NOMO-1 (cell line): ENCODE measurements around the gene SLC32A1.

ENCODE experiments used
- DNase-seq, 2 experiments: peaks; one replicate each; lab custom pipeline; 2025; ENCODE audit not compliant: unreplicated experiment in 2 of 2; lab: John Stamatoyannopoulos, UW

Gene SLC32A1, protein sequence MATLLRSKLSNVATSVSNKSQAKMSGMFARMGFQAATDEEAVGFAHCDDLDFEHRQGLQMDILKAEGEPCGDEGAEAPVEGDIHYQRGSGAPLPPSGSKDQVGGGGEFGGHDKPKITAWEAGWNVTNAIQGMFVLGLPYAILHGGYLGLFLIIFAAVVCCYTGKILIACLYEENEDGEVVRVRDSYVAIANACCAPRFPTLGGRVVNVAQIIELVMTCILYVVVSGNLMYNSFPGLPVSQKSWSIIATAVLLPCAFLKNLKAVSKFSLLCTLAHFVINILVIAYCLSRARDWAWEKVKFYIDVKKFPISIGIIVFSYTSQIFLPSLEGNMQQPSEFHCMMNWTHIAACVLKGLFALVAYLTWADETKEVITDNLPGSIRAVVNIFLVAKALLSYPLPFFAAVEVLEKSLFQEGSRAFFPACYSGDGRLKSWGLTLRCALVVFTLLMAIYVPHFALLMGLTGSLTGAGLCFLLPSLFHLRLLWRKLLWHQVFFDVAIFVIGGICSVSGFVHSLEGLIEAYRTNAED

DNA sequence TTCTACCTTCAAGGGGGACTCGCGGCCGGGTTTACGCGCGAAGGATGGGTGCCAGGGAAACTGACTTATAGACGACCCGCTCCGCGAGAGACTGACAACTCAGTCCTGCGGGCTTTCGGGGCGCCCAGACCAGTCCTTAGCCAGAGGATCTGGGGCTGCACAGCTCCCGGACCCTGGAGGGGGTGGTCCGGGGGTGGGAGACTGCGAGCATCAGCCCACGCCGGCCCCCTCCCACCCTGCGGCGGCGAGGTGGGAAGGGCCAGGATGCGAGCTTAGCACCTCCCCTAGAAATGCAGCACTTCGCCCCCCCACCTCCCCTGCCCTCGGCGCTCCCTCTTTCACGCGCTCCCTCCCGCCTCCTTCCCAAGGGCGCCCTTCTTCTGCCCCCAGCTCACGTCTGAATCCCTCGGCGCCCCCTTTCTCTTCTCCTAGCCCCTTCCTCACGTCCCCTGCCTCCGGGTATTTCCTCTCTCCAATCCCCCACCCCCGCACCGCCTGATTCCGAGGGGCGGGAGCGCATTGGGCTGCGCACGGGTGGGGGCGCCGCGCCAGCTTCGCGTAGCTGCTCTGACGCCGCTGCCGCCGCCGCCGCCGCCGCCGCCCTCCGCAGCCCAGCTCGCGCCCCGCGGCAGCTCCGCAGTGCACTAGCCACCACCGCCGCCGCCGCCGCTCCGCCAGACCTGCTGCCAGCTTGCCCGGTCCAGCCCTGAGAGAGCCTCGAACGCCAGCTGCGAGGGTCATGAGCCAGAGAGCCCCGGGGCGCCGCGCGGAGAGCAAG is at the start of gene SLC32A1:
SLC32A1 (plus strand) TSS at position 639 of the 778 bp plus-strand sequence. CDS start 239 bp downstream, outside the sequence.
- no peak for DNase-seq

DNA sequence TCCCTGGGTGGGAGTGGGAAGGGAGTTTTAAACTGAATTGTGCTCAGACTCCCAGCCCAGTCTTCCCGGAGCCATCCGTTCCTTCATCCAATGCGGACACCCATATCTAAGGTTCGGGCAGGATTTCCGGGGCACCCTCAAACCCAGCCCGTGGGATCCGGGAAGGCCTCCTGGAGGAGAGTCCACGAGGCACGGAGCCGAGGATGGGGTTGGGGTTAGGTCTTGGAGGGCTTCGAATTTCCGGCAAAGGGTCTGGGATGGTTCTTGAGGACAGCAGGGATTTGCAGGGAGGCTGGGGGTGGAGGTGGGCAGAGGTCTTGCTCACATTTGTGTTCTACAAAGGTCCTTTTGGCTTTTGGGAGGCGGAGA is 49.5 kb upstream of the SLC32A1 start:
- DNase-seq = no peak

DNA sequence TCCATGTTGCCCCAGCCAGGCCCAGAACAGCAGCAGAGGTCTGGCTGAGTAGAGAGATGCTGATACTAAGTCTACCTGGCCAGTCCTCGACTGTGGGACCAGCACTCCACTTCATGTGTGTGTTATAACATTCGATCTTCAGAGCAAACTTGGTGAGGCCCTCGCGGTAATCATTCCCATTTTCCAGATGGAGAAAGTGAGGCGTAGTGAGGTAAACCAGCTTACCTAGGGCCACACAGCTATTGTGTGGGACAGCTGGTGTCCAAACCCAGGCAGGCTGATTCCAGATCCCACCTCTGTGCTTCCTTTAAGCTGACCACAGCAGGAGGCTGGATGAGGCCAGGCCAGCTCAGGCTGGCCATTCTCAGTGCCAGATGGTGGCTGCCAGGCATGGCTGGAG is 47.7 kb upstream of the SLC32A1 start:
- no peak for DNase-seq

DNA sequence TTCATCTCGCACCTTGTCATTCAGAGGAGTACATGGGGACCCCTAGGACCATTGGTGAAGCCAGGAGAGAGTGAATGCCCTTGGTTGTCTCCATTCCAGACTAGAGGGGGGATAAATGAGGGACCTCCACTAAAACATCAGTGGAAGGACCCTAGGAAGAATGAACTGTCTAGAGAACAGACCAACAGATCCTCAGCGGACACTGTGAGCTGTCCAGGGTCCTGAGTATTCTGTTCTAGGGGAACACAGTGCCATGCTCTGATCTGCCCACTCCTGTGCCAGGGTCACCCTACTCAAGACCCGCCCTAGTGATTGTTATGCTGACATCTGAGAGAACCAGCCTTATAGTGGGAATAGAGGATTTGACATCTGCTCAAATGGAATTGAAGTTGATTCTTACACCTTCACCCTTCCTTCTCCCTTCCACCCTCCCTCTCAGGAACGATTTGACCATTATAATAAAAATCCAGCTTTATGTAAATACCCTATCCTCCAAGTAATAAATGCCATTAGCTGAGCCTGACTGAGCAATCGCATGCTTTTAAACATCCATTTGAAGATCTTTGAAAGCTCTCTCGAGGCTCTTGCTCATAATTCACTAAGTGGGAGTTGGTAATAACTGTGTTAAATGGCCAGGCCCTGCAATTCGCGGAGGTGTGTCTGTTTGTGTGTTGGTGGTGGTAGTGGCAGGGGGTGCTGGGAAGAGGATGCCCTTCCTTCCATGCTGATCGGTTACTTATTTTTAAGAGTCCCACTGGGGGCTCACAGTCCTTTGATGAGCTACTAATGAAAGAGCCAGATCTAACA is 43.6 kb upstream of the SLC32A1 start:
- no peak for DNase-seq

DNA sequence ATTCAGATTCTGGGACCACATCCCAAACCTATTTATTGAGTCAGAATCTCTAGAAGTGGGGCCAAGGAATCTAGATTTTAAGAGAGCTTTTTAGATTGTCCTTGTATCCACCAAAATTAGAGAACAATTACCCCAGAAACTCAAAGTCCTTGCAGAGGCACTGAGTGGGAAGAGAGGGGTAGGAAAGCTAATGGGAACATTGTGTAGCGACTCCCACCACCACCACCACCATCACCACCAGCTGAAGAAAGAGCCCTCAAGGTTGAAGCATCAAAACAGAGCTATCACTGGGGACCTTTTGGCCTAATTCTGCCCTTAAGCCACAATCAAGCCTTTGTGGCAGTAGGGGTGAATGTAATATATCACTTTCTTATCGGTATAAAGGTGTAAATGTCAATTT is 39.0 kb upstream of the SLC32A1 start:
- no peak for DNase-seq

DNA sequence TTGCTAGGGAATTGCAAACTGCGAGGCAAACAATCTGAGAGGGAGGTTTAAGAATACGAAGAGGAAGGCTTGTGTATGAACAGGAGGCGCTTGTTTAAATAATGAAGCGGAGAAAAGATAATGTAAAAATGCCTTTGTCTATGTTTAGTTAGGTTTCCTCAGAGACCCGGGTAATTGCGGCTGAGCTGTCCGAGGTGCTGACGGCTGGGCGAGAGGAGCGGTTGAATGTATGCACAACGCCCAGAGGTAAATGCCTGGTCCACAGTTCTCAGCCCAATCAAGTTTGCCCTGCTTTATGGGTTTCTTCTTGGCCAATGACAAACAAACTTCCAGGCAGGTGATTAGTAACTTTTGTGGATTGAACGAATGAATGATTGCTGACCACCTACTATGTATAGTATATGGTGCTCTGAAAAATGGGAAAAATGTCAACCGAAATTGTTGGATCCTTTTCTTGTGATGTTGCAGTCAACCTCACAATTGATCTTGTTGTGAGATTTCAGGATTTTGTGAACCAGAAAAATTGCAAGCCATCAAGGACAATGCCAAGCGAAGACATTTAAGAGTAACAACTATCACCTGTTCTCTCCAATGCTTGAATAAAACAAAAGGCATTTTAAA is 38.3 kb upstream of the SLC32A1 start:
- peak in 1 of 2 experiments; percentile 28 for DNase-seq

DNA sequence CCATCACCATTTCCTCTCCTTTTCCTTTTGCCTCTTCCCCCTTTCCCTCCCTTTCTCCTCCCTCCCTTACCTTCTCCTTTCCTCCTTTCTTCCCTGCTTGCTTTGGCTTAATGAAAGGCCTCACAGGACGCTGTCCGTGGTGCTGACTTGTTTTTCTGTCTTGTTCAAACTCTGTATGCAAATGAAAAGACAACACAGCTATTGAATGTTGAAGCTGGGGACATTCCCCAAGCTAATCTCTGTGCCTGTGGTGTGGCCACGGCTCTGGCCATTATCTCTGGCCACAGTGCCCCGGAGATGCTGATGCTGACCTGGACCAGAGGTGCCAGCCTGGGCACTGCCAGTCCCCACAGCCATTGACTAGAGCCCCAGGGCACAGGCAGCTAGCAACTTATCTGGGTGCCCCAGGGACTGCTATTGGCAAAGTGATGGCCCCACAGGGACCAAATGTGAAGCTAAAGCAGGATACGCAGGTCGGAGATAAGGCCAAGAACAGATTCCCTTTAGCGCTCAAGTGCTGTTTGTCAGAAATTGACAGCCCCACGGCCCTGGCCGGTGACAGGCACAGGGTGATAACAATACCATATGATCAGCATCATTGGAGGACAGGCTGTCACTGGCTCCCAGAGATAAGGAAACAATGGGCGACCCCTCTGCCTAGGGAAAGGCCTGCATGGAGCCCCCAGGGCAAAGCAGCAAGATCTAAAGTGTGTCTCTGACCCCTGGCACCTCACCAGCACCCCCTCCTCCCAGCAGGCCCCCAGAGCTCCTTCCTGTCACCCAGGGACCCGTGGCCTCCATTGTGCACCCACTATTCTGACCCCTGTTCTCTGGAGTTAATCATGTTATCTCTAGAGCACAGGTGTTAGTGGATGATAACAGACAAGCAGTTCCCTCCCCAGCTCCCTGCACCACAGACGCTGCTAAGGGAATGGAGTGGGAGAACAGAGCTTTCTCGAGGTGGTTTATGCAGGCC is 31.6 kb upstream of the SLC32A1 start:
- DNase-seq = peak in 1 of 2 experiments; percentile 19

DNA sequence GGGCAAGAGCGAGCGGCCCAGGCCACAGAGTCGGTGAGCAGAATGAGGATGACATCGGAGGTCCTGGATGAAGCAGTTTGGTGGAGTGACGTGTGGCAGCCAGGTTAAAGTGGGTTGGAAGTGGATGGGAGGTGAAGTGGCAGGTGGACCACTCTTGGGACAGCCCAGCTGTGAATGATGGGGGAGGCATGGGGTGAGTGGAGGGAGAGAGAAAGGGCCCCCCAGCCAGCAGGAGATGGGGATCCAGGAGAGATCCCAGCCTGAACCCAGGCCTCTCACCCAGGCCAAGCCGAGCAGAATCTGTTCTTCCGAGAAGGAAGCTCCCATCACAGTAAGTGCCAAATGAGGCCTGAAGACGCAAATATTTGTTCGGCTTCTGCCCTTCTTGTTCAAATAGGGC is 27.0 kb upstream of the SLC32A1 start:
- no peak for DNase-seq

DNA sequence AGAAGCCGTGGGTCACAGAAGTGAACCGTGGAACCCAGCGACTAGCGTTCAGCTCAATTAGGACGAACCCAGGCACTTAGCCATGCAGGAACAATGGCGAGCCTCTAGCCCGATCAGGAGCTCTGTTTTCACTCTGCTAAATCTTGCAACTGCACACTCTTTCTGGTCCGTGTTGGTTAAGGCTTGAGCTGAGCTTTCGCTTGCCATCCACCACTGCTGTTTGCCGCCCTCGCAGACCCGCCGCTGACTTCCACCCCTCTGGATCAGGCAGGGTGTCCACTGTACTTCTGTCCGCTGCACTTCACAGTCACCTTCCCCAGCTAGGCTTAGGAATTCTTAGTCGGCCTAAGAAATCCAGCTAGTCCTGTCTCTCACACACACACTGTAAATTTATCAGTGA is 25.7 kb upstream of the SLC32A1 start:
- no peak for DNase-seq

DNA sequence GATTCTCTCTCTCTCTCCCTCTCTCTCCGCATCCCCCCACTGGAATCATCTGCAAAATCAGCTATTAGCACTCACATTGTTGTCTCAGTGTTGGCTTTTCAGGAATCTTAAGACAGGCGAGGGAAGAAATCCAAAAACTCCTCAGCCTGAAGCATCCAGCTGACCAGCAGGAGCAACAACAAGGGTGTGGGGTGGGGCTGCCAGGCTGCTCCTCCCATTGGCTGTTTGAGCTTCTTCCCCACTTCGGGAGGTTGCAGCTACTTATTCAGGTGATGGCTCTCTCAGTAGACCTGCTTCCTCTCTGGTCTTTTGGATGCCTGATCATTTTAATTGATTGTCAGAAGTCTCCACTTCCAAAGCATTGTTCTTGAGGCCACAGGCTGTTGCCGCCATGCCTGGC is 24.1 kb upstream of the SLC32A1 start:
- no peak for DNase-seq

DNA sequence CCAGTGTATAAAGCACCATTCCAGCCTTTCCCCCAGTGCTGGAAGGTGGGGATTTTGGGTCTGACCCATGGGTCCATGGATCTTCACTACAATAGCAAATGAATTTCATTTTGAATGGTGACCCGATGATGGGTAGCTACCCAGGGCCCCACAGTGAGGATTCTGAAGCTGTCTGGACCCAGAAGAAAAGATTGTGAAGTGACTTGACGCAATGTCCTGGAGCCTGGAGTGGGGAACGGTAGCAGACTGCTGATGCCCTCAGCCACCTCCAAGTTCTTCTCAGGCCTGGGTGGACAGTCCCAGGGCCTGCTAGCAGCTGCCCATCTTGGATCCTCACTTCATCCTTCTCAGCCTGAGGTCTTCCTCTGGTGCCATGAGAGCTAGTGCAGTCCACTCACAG is 23.4 kb upstream of the SLC32A1 start:
- no peak for DNase-seq

DNA sequence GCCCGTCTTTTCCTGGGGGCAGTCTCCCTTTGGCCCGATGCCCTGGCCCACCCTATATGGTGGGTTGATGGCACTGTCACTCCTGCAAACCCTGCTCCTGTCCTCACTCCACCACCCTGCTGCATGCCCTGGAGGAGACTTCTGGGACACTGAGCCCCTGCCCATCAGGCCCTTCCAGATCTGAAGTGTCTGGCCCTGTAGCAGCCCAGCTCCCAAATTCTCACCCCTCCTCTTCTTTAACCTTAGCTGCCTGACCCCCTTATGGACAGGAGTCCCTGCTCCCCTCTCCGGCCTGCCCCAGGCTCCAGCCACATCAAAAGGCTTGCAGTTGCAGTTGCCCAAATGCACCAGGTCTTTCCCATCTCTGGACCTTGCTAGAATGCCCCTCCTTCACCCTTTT is 20.8 kb upstream of the SLC32A1 start:
- no peak for DNase-seq

DNA sequence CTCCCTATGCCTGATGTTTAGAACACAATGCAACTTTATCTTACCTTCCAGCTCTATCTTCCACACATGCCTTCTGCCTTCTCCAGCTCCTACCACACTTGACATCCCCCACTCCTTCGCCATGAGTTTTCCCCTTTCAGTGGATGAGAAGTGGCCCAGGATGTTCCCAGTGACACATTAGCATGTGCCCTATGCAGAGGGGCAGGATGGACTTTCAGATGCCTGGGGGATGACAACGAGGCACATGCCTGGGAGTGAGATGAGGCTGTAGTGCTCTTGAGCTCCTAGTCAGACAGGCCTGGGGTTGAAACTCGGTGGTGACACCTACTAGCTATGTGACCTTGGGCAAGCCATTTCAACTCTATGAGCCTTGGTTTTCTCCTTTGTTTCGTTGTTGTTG is 20.1 kb upstream of the SLC32A1 start:
- no peak for DNase-seq

DNA sequence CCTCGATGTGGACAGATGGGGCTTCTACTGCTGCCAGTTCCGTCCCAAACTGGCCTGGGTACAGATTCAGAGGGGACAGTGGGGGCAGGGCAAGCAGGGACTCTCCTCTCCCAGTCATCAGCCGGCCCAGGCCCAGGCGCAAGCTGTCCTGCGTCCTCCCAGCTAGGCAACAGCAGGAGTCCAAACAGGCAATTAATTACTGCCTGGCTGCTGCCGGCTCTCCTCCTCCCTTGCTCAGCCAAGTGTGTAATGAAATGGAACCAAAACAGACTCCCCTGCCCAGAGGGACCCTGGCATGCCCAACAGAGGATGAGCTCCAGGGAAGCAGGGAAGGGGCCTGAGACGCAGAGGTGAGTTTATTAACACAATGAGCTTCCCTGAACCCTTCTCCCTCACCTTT is 17.8 kb upstream of the SLC32A1 start:
- no peak for DNase-seq

DNA sequence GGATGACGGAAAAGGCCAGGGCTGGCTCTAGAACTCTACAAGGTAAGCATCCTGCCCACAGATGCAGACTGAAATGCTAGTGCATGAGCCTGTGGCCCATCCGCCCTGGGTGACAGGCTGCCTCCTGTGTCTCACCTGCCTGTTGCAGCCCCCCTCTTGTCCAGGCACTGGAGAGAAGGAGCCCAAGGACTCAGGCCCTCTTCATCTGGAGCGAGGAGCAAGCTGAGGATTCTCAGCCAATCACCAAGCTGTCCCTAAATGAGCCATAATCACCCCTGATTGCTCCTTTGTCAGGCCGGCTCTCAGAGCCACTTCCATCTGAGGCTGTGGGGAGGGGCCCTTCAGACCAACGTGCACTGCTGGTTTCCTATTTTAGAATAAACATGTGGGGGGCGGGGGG is 10.0 kb upstream of the SLC32A1 start:
- DNase-seq = no peak

DNA sequence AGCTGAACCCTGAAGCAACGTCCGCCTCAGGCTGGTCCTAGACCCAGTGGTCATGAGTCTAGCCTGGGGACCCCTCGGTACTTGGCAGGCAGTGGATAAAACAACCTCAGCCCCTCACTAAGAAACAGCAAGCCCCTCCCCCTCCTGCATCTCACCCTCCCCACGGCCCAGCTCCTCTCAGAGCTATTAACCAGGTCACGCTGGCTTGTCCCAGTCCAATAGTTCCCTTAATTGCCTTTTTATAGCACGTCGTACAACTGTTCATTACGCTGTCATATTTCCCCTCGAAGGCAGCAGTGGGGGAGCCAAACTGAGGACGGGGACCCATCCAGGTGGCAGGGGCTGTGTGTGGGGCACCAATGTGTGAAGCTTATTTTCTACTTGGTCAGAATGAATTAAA is 8.6 kb upstream of the SLC32A1 start:
- no peak for DNase-seq

DNA sequence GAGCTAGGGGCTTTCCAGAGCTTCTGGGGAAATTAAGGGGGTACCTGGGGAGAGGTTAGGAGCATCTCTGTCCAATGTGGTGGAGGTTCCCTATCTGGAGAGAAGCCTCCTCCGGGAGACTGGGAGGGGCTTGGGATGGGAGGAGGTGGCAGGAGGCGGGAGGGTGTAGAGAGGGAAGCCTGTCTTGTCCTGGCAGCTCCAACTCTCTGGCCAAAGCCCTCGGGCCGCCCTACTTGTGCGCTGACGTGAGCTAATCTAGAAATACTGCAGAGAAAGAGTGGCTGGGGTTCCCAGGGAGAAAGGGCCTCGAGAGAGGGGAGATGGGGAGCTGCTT is 1.6 kb upstream of the SLC32A1 start:
- no peak for DNase-seq

DNA sequence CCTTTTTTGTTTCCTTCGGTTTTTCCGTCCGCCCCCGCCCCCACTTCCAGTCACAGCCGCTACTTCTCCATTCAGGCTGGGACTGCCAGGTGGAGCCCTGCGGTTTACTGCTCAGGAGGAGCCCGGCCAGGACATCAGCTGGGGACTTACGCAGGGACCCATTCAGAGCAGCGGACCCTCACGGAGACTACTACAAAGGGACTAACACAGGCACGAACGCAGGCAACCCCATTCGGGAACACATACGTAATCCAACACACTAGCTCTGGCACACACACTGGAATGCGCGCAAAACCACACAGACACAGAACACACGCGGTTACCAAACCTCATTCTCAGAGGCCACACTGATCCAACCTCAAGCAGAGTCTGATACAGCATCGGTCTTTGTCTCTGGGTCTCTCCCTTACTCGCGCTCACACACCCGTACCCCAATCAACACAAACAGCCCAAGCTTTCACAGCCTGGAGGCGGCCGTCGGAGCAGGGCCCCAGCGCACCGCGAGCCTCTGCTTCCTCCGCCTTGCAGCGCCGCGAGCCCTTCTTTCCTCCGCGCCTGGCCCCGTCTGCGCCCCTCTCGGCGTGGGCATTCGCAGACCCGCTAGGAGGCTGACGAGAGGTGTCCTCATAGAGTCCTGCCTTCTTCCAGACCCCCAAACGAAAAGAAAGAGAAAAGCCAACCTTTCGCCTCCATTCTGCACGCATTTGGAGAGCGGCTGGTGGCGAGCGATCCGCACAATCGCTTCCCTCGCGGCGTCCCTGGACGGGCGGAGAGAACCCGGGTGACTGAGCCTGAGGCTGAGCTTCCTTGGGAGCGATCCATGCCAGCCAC is 1.1 kb upstream of the SLC32A1 start:
- no peak for DNase-seq

DNA sequence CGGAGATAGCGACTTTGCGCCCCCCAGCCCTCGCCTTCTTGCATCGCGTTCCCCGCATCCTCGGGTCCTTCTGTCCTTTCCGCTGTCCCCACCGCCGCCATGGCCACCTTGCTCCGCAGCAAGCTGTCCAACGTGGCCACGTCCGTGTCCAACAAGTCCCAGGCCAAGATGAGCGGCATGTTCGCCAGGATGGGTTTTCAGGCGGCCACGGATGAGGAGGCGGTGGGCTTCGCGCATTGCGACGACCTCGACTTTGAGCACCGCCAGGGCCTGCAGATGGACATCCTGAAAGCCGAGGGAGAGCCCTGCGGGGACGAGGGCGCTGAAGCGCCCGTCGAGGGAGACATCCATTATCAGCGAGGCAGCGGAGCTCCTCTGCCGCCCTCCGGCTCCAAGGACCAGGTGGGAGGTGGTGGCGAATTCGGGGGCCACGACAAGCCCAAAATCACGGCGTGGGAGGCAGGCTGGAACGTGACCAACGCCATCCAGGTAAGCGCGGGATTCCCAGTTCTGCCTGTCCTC is 401 bp downstream of the SLC32A1 start:
- no peak for DNase-seq
